Measurements from ENCODE around the gene BTBD6.

The BTBD6 gene

GRCh38 chr14:105241641-105242040 lies 6.7 kb upstream of the BTBD6 start:
- DNase-seq = no peak

- DNase-seq = no peak
These were observed 4.0 kb upstream of the BTBD6 start for GRCh38 chr14:105244334-105244733.

GRCh38 chr14:105247026-105247425 lies 1.3 kb upstream of the BTBD6 start:
- no peak for DNase-seq

GRCh38 chr14:105247715-105248367 lies 492 bp upstream of the BTBD6 start:
- no peak for DNase-seq

- DNase-seq = no peak
These were observed 1.1 kb downstream of the BTBD6 start for GRCh38 chr14:105249182-105250007.

- DNase-seq = no peak
These were observed 1.7 kb downstream of the BTBD6 start for GRCh38 chr14:105250008-105250366.

GRCh38 chr14:105250986-105251385 lies 2.7 kb downstream of the BTBD6 start:
- DNase-seq = no peak

- no peak for DNase-seq
These were observed 3.6 kb downstream of the BTBD6 start for GRCh38 chr14:105251920-105252319.

- no peak for DNase-seq
These were observed 4.4 kb downstream of the BTBD6 start for GRCh38 chr14:105252552-105253328.

- no peak for DNase-seq
These were observed 5.0 kb downstream of the BTBD6 start for GRCh38 chr14:105253329-105253682.

GRCh38 chr14:105255021-105255507 lies 6.7 kb downstream of the BTBD6 start:
- no peak for DNase-seq

GRCh38 chr14:105256292-105256960 lies 8.1 kb downstream of the BTBD6 start:
- DNase-seq = no peak

GRCh38 chr14:105257464-105257863 lies 9.1 kb downstream of the BTBD6 start:
- DNase-seq = no peak

GRCh38 chr14:105258846-105259245 lies 10.5 kb downstream of the BTBD6 start:
- no peak for DNase-seq

GRCh38 chr14:105260959-105261358 lies 12.6 kb downstream of the BTBD6 start:
- DNase-seq = no peak

- no peak for DNase-seq
These were observed 13.4 kb downstream of the BTBD6 start for GRCh38 chr14:105261781-105262180.

- no peak for DNase-seq
These were observed 19.7 kb downstream of the BTBD6 start for GRCh38 chr14:105267820-105268548.

GRCh38 chr14:105268736-105269354 lies 20.5 kb downstream of the BTBD6 start:
- DNase-seq = no peak

- no peak for DNase-seq
These were observed 21.1 kb downstream of the BTBD6 start for GRCh38 chr14:105269405-105269804.

- no peak for DNase-seq
These were observed 23.0 kb downstream of the BTBD6 start for GRCh38 chr14:105271224-105271890.

- DNase-seq = no peak
These were observed 24.3 kb downstream of the BTBD6 start for GRCh38 chr14:105272623-105273022.

Measured in stimulated activated CD4-positive, alpha-beta T cell treated with anti-CD3 and anti-CD28 coated beads, Interleukin-2, amount 100 ng/mL, for 48 hours (primary cell).